Jurkat, Clone E6-1 (cell line): ENCODE data around the gene FOXN3.

Experiments used
- DNase-seq: peaks from one replicate; pipeline ENCODE4 v3.0.0-alpha.2; 2011; ENCODE audit warnings: low read depth, low spot score
- H3K4me3 ChIP-seq: 2 replicates; pipeline ENCODE4 v1.5.1; 2011; ENCODE audit warnings: mild to moderate bottlenecking, low read length, control low read depth, moderate library complexity

FOXN3 gene

GRCh38 chr14:89370781-89371180 is 46.3 kb downstream of the FOXN3 start:
- no peak overlapping the region for H3K4me3 ChIP-seq
- DNase-seq: no peak

GRCh38 chr14:89370381-89370780 is 46.7 kb downstream of the FOXN3 start:
- no peak overlapping the region for H3K4me3 ChIP-seq
- DNase-seq: no peak

- DNase-seq: no peak
- no peak overlapping the region for H3K4me3 ChIP-seq
Observed at GRCh38 chr14:89369656-89370055, 47.4 kb downstream of the FOXN3 start.

GRCh38 chr14:89368490-89369477 is 48.2 kb downstream of the FOXN3 start:
- no peak overlapping the region for H3K4me3 ChIP-seq
- DNase-seq: no peak

- no peak overlapping the region for H3K4me3 ChIP-seq
- DNase-seq: no peak
Observed at GRCh38 chr14:89367779-89368120, 49.3 kb downstream of the FOXN3 start.

- H3K4me3 ChIP-seq: no peak overlapping the region
- DNase-seq: no peak
Observed at GRCh38 chr14:89366864-89367778, 49.9 kb downstream of the FOXN3 start.

GRCh38 chr14:89365061-89365801 is 51.8 kb downstream of the FOXN3 start:
- peak; percentile 73 for DNase-seq
- peak overlapping the region; percentile 21 for H3K4me3 ChIP-seq

GRCh38 chr14:89364316-89364715 is 52.7 kb downstream of the FOXN3 start:
- no peak overlapping the region for H3K4me3 ChIP-seq

GRCh38 chr14:89360277-89360676 is 56.8 kb downstream of the FOXN3 start:
- H3K4me3 ChIP-seq: no peak overlapping the region
- DNase-seq: no peak

More at GRCh38 chr14:89364316-89364715, 52.7 kb downstream of the FOXN3 start:
- no peak for DNase-seq

- H3K4me3 ChIP-seq: no peak overlapping the region
- no peak for DNase-seq
Observed at GRCh38 chr14:89359477-89360222, 57.4 kb downstream of the FOXN3 start.

GRCh38 chr14:89357655-89358297 is 59.3 kb downstream of the FOXN3 start:
- no peak overlapping the region for H3K4me3 ChIP-seq
- DNase-seq: no peak

GRCh38 chr14:89356927-89357326 is 60.1 kb downstream of the FOXN3 start:
- no peak for DNase-seq
- H3K4me3 ChIP-seq: no peak overlapping the region

- DNase-seq: no peak
- no peak overlapping the region for H3K4me3 ChIP-seq
Observed at GRCh38 chr14:89356496-89356895, 60.5 kb downstream of the FOXN3 start.

GRCh38 chr14:89353766-89354113 is 63.3 kb downstream of the FOXN3 start:
- no peak overlapping the region for H3K4me3 ChIP-seq

GRCh38 chr14:89352976-89353765 is 63.9 kb downstream of the FOXN3 start:
- H3K4me3 ChIP-seq: no peak overlapping the region
- DNase-seq: no peak

More at GRCh38 chr14:89353766-89354113, 63.3 kb downstream of the FOXN3 start:
- no peak for DNase-seq

GRCh38 chr14:89351516-89352404 is 65.3 kb downstream of the FOXN3 start:
- DNase-seq: peak; percentile 64
- peak overlapping the region; percentile 15; the same call in 1 of the 2 replicates for H3K4me3 ChIP-seq

GRCh38 chr14:89351221-89351515 is 65.9 kb downstream of the FOXN3 start:
- DNase-seq: no peak
- no peak overlapping the region for H3K4me3 ChIP-seq
